Adrenal gland (tissue), 5 donors: Measurements from ENCODE around the gene ATXN1.

ENCODE experiments used
- POLR2A ChIP-seq, 2 donors: fragments of 450-650 bp; IDR thresholded peaks; one replicate each; pipeline ENCODE4 v1.6.1; 2017; ENCODE audit warnings: antibody characterized with exemption in 2 of 2, mild to moderate bottlenecking in 2 of 2, moderate library complexity in 1 of 2
- TF ChIP-seq, protein P1 (sequence below), 6 experiments: fragments of 450-650 bp in 4 of 6; fragments of 200-600 bp in 2 of 6; sonication (generic) in 1 of 6; IDR thresholded peaks; 1 replicate in 5 of 6; 2 replicates in 1 of 6; pipeline versions ENCODE4 v1.5.1 to v1.8.0; 2016 to 2021; ENCODE audit warnings: antibody characterized with exemption in 6 of 6, mild to moderate bottlenecking in 2 of 6, moderate library complexity in 1 of 6
- donor health status: DM: no; HTN: no; CAD: no.

DNA sequence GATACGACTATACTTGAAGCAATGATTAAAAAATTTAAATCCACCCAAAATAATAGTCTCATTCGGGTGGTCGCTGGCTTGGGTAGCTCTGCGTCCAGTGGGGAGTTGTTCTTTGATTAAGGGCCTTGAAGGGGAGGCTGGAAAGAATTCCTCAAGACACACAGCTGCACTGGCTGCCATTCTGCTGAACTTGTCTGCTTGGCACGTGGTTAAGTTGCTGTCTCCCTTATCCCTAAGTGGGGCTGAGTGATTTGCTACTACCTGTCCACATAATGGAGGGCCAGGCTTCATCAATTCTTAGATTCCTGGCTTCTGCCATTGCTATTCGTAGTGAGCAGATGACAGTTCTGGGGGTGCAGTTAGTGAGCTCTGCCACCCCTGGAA lies 424.4 kb downstream of the ATXN1 start:
- TF ChIP-seq, protein P1, sequence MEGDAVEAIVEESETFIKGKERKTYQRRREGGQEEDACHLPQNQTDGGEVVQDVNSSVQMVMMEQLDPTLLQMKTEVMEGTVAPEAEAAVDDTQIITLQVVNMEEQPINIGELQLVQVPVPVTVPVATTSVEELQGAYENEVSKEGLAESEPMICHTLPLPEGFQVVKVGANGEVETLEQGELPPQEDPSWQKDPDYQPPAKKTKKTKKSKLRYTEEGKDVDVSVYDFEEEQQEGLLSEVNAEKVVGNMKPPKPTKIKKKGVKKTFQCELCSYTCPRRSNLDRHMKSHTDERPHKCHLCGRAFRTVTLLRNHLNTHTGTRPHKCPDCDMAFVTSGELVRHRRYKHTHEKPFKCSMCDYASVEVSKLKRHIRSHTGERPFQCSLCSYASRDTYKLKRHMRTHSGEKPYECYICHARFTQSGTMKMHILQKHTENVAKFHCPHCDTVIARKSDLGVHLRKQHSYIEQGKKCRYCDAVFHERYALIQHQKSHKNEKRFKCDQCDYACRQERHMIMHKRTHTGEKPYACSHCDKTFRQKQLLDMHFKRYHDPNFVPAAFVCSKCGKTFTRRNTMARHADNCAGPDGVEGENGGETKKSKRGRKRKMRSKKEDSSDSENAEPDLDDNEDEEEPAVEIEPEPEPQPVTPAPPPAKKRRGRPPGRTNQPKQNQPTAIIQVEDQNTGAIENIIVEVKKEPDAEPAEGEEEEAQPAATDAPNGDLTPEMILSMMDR (IDR thresholded peaks at IDR 0.05): no peak
- TF ChIP-seq POLR2A (IDR thresholded peaks at IDR 0.05): no peak
